B cell (primary cell): Measurements from ENCODE around the gene CAND2. TPM values are rescaled to one million over a fixed set of nuclear protein-coding genes. Genes with fewer than 3 reads are reported as not detected.

Experiments used
- ATAC-seq: fragments of 200-7000 bp; cut with Tn5 transposase; one replicate; pipeline ENCODE4 v1.10.0; 2021; ENCODE audit warnings: low read depth, mild to moderate bottlenecking, moderate number of reproducible peaks, moderate library complexity
- CTCF ChIA-PET: fragments of 350-600 bp; sonication (Branson Sonifier 250); formaldehyde crosslinking; loops from one replicate; lab custom pipeline; 2021; ENCODE audit warnings: antibody characterized with exemption, inconsistent platforms; lab: Charles Lee
- POLR2A ChIA-PET: fragments of 350-600 bp; sonication (Branson Sonifier 250); formaldehyde crosslinking; loops from one replicate; lab custom pipeline; 2021; ENCODE audit warnings: antibody characterized with exemption; lab: Charles Lee
- DNase-seq: peaks from one replicate; pipeline ENCODE4 v3.0.0; 2013
- H2AFZ ChIP-seq: 2 replicates; pipeline ENCODE4 v1.6.1; 2012; ENCODE audit warnings: mild to moderate bottlenecking, low read depth, low read length; ENCODE audit not compliant: insufficient read depth, poor library complexity, severe bottlenecking
- H3K27ac ChIP-seq, 2 donors: 1 replicate in 1 of 2; 2 replicates in 1 of 2; pipeline ENCODE4 v1.5.1; 2012 to 2013; ENCODE audit warnings: low read length in 2 of 2, mild to moderate bottlenecking in 2 of 2, moderate library complexity in 1 of 2
- H3K27me3 ChIP-seq, 4 experiments: fragments of 200-600 bp in 1 of 4; sonication (generic) in 1 of 4; replicated peaks in 1 of 4; 1 replicate in 2 of 4; 2 replicates in 2 of 4; pipeline versions ENCODE4 v1.6.1 to v1.7.0; 2013 to 2016; ENCODE audit warnings: low read length in 3 of 4, mild to moderate bottlenecking in 2 of 4, mixed read lengths in 1 of 4, moderate library complexity in 1 of 4; ENCODE audit not compliant: insufficient read depth in 4 of 4, control insufficient read depth in 3 of 4; ENCODE audit errors: control extremely low read depth in 1 of 4
- H3K36me3 ChIP-seq, 2 experiments: replicated peaks in 1 of 2; 1 replicate in 1 of 2; 2 replicates in 1 of 2; pipeline versions ENCODE4 v1.6.1 to v1.7.1; 2013; ENCODE audit warnings: low read length in 1 of 2; ENCODE audit not compliant: insufficient read depth in 2 of 2, control insufficient read depth in 1 of 2; ENCODE audit errors: control extremely low read depth in 1 of 2, extremely low read depth in 1 of 2
- H3K4me1 ChIP-seq, 2 donors: fragments of 200-600 bp in 1 of 2; sonication (generic) in 1 of 2; 1 replicate in 1 of 2; 2 replicates in 1 of 2; pipeline versions ENCODE4 v1.5.1 to v1.6.1; 2013 to 2017; ENCODE audit warnings: low read length in 2 of 2; ENCODE audit not compliant: control insufficient read depth in 2 of 2, insufficient read depth in 2 of 2
- H3K4me2 ChIP-seq: replicated peaks from 2 replicates; pipeline ENCODE3; 2012; ENCODE audit warnings: mild to moderate bottlenecking, low read depth, low read length; ENCODE audit not compliant: poor library complexity, severe bottlenecking
- H3K4me3 ChIP-seq, 5 experiments: fragments of 200-600 bp in 1 of 5; sonication (generic) in 1 of 5; 1 replicate in 3 of 5; 2 replicates in 2 of 5; pipeline versions ENCODE4 v1.5.1 to v1.7.0; 2011 to 2016; ENCODE audit warnings: low read length in 4 of 5, mild to moderate bottlenecking in 4 of 5, low read depth in 2 of 5, control low read depth in 1 of 5, moderate library complexity in 1 of 5; ENCODE audit not compliant: insufficient read depth in 1 of 5; ENCODE audit errors: control extremely low read depth in 1 of 5, extremely low read depth in 1 of 5
- H3K79me2 ChIP-seq: fragments of 200-600 bp; sonication (generic); one replicate; pipeline ENCODE4 v1.6.0; 2016; ENCODE audit warnings: low read length; ENCODE audit not compliant: control insufficient read depth, insufficient read depth
- H3K9ac ChIP-seq: fragments of 200-600 bp; sonication (generic); 2 replicates; pipeline ENCODE4 v1.6.1; 2017; ENCODE audit warnings: mild to moderate bottlenecking, low read length, moderate library complexity
- H3K9me3 ChIP-seq, 3 donors: one replicate each; pipeline versions ENCODE4 v1.6.1 to v1.7.1; 2013; ENCODE audit warnings: low read length in 2 of 3; ENCODE audit not compliant: control insufficient read depth in 2 of 3, insufficient read depth in 1 of 3; ENCODE audit errors: control extremely low read depth in 1 of 3
- H4K20me1 ChIP-seq: 2 replicates; pipeline ENCODE4 v1.6.0; 2012; ENCODE audit warnings: mild to moderate bottlenecking, low read length; ENCODE audit not compliant: insufficient read depth, control insufficient read depth, poor library complexity, severe bottlenecking
- H3K27ac Mint-ChIP-seq: one replicate; pipeline ENCODE4 v1.8.0; 2021; ENCODE audit warnings: mixed read lengths
- H3K27me3 Mint-ChIP-seq: one replicate; pipeline ENCODE4 v1.8.0; 2021; ENCODE audit warnings: mixed read lengths
- H3K4me1 Mint-ChIP-seq: one replicate; pipeline ENCODE4 v1.8.0; 2021; ENCODE audit warnings: mixed read lengths
- H3K4me3 Mint-ChIP-seq: one replicate; pipeline ENCODE4 v1.8.0; 2021; ENCODE audit warnings: mixed read lengths
- H3K9me3 Mint-ChIP-seq: one replicate; pipeline ENCODE4 v1.8.0; 2022; ENCODE audit warnings: mixed read lengths; ENCODE audit not compliant: insufficient read depth
- EZH2 ChIP-seq: IDR thresholded peaks from 2 replicates; pipeline ENCODE4 v1.6.1; 2012; ENCODE audit warnings: borderline replicate concordance, low read depth, mild to moderate bottlenecking, moderate library complexity, low read length; ENCODE audit not compliant: insufficient read depth, poor library complexity, severe bottlenecking
- WGBS: methylation state at CpG from one replicate; pipeline ENCODE4 v1.1.5; 2013; ENCODE audit warnings: missing lambda C conversion rate; ENCODE audit not compliant: insufficient coverage; 5-methylcytosine and 5-hydroxymethylcytosine counted together
- intact Hi-C: fragments of 100-400 bp; cut with micrococcal nuclease; formaldehyde crosslinking; loops from one replicate; pipeline ENCODE4 v1.10.0; 2022
- polyA plus RNA-seq: library from polyadenylated mRNA; depleted of rRNA; stranded (reverse); fragments of >200 nt; gene quantifications from 2 replicates; pipeline ENCODE4 v1.2.3, GENCODE V29; 2012
- total RNA-seq, 2 donors: library from RNA; stranded (reverse); fragments of 120-200 nt in 1 of 2; gene quantifications; 1 replicate in 1 of 2; 2 replicates in 1 of 2; pipeline versions ENCODE4 v1.2.3 to v1.2.4, GENCODE V29; 2013 to 2022
- TF ChIP-seq, protein P1 (sequence below): fragments of 200-600 bp; IDR thresholded peaks from one replicate; pipeline ENCODE4 v1.8.0; 2022; ENCODE audit warnings: antibody characterized with exemption, mild to moderate bottlenecking

Gene CAND2
- total and polyA plus RNA-seq, 2 donors (not counting 1 experiment from before 2014, with no cell fraction given) = 0.34 to 1.9 TPM

DNA sequence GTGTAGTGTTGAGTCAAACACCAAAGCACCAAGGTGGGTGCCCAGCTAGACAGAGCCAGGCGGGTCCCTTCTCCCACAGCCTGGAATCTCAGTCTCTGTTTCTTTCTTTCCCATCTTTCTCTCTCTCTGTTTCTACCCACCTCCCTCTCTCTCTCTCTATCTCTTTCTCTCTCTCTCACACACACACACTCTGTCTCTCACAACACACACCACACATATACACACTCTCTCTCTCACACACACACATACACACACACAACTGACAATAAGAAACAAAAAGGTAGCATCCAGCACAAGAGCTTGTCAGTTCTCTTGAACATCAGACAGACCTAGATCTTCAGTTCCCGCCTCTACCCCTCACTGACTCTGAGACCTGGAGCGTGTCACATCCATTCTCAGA, 39.8 kb upstream of the CAND2 start:
- no peak overlapping the region for H3K4me3 ChIP-seq
- H4K20me1 ChIP-seq = no peaks in the 10 kb centered on the region
- CTCF ChIA-PET = no interaction called here
- peaks cover 0 to 2% (median 0%) of the 10 kb centered on the region in 4 experiments for H3K27me3 ChIP-seq
- intact Hi-C loops = no loop called here
- H3K79me2 ChIP-seq = no peaks in the 10 kb centered on the region
- 87% methylated on average over 3 of the region's 3 CpGs for WGBS
- peaks cover 4 to 7% of the 10 kb centered on the region in 2 donors for H3K4me1 ChIP-seq
- no peak overlapping the region for H3K4me2 ChIP-seq
- H3K9me3 Mint-ChIP-seq = no peaks in the 10 kb centered on the region
- H2AFZ ChIP-seq = no peak overlapping the region
- no peak for DNase-seq
- POLR2A ChIA-PET = no interaction called here
- H3K27me3 Mint-ChIP-seq = peaks cover 12% of the 10 kb centered on the region
- no peak overlapping the region for H3K9ac ChIP-seq
- H3K36me3 ChIP-seq = no peaks in the 10 kb centered on the region
- H3K9me3 ChIP-seq = no peaks in the 10 kb centered on the region
- H3K4me3 Mint-ChIP-seq = no peak overlapping the region
- no peak overlapping the region for H3K27ac Mint-ChIP-seq
- no peak overlapping the region for H3K27ac ChIP-seq
- no peak for TF ChIP-seq EZH2
- TF ChIP-seq, protein P1, sequence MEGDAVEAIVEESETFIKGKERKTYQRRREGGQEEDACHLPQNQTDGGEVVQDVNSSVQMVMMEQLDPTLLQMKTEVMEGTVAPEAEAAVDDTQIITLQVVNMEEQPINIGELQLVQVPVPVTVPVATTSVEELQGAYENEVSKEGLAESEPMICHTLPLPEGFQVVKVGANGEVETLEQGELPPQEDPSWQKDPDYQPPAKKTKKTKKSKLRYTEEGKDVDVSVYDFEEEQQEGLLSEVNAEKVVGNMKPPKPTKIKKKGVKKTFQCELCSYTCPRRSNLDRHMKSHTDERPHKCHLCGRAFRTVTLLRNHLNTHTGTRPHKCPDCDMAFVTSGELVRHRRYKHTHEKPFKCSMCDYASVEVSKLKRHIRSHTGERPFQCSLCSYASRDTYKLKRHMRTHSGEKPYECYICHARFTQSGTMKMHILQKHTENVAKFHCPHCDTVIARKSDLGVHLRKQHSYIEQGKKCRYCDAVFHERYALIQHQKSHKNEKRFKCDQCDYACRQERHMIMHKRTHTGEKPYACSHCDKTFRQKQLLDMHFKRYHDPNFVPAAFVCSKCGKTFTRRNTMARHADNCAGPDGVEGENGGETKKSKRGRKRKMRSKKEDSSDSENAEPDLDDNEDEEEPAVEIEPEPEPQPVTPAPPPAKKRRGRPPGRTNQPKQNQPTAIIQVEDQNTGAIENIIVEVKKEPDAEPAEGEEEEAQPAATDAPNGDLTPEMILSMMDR = no peak
- ATAC-seq = no peak
- peaks cover 20% of the 10 kb centered on the region for H3K4me1 Mint-ChIP-seq

DNA sequence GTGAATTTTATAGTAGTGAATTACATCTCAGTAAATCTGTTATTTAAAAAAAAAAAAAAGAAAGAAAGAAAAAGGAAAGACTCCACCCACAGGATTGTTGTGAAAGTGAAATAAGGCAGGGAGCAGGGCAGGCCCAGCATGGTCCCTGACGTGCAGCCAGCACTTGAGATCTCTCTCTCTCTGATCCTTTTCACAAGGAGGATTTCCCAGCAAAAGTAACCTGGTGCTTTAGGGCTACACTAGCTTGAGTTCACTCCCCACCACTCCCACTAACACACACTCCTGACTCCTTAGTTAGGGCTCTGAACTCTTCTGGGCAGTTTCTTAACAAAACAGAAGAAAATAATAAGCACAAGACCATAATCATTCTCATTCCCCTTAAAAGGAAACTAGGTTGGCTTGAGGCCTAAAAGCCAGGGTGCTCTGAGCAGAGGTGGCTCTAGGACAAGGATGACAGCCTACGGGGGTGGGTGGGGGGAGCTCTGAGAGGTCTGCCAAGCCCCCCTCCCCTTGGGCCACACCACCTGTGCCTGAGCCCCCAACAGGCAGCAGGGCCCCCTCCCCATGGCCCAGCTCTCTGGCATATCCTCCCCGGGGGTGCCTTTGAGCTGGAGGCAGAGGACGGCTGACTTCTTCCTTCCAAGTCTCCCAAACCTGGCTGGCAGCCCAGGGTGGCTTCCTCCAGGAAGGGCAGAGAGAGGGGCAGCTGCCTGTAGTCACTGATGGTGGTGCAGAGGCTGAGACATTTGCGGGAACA, 38.3 kb upstream of the CAND2 start:
- CTCF ChIA-PET = interaction anchor here (1.2 kb wide), 1 partner anchor 9 kb away, joined by 5 read pairs; no protein-coding TSS in a partner anchor
- no peak for ATAC-seq

More for the DNA sequence above, 38.3 kb upstream of the CAND2 start:
- Histone ChIP-seq H3K9me3 (no peaks in the 10 kb centered on the region), H2AFZ (peak overlapping the region; percentile 21), H4K20me1 (no peaks in the 10 kb centered on the region), H3K36me3 (no peaks in the 10 kb centered on the region), H3K27me3 (peaks cover 0 to 2% (median 0%) of the 10 kb centered on the region in 4 experiments), H3K79me2 (no peaks in the 10 kb centered on the region), H3K9ac (no peak overlapping the region), H3K4me3 (no peak overlapping the region), H3K27ac (peak overlapping the region in 1 of 2 donors; percentile 24), H3K4me2 (no peak overlapping the region), H3K4me1 (peaks cover 0 to 3% of the 10 kb centered on the region in 2 donors)
- no peak overlapping the region for H3K4me3 Mint-ChIP-seq
- no peak for TF ChIP-seq EZH2
- TF ChIP-seq, protein P1 = no peak
- DNase-seq = no peak
- peaks cover 15% of the 10 kb centered on the region for H3K27me3 Mint-ChIP-seq
- H3K4me1 Mint-ChIP-seq = peaks cover 13% of the 10 kb centered on the region
- WGBS = 29% methylated on average over 1 of the region's 5 CpGs
- intact Hi-C loops = no loop called here
- POLR2A ChIA-PET = interaction anchor here (0.7 kb wide), 1 partner anchor 380 kb away, joined by 3 read pairs; no protein-coding TSS in a partner anchor
- no peak overlapping the region for H3K27ac Mint-ChIP-seq
- H3K9me3 Mint-ChIP-seq = no peaks in the 10 kb centered on the region
